ENCODE measurements around the gene CAMK2A. TPM values are rescaled to one million over a fixed set of nuclear protein-coding genes. Genes with fewer than 3 reads are reported as not detected.
A peak's percentile ranks its signal among the peaks of the same experiment; 100 is the strongest.

CAMK2A gene
- total and polyA plus RNA-seq, 2 of the 4 experiments (the other 2 are of a cell fraction), result 0.18 to 0.19 TPM

DNA sequence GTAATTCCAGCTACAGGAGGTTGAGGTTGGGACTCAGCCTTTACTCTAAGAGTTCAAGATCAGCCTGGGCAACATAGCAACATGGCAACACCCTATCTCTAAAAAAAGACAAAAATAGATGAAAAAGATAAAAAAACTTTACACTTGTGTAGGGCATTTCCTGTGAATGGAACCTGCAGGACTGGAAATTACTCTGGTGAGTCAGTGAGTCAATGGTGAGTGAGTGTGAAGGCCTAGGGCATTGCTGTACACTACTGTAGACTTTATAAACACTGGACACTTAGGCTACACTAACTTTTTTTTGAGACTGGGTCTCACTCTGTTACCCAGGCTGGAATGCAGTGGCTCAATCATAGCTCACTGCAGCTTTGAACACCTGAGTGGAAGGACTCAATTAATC is 32.6 kb upstream of the CAMK2A start:
- no peak overlapping the region for H4K91ac ChIP-seq (ENCODE audit: insufficient read depth, low read depth, low read length)
- H3K14ac ChIP-seq (replicated peaks; ENCODE audit: low read depth, low read length), result no peak overlapping the region
- in situ Hi-C loops (cut with MboI; ENCODE audit: low sequenced_read_pairs) (no loop called here), intact Hi-C loops (cut with micrococcal nuclease) (no loop called here), dilution Hi-C loops (cut with HindIII; ENCODE audit: low sequenced_read_pairs, unreplicated experiment) (no loop called here)
- H2BK15ac ChIP-seq (ENCODE audit: low read depth, low read length), result no peak overlapping the region; the same call in 2 of the 3 replicates
- DNase-seq, result peak; percentile 87
- H3K4me3 ChIP-seq (ENCODE audit: insufficient read depth, low read depth, low read length), result no peak overlapping the region
- H2AK5ac ChIP-seq (ENCODE audit: low read depth, low read length), result 0 out of 2 replicates have a peak overlapping the region, but pooled peaks have one; percentile 19
- H3K9ac ChIP-seq (ENCODE audit: low read depth, low read length), result no peak overlapping the region
- peaks cover 28% of the 10 kb centered on the region for H3K4me1 ChIP-seq (ENCODE audit: control insufficient read depth, insufficient read depth, low read length)
- H2BK20ac ChIP-seq (ENCODE audit: low read depth, low read length), result no peak overlapping the region
- H3K27me3 ChIP-seq (ENCODE audit: control insufficient read depth, insufficient read depth, low read length), result no peaks in the 10 kb centered on the region
- no peaks in the 10 kb centered on the region for H4K20me1 ChIP-seq (ENCODE audit: insufficient read depth, low read length)
- no peak overlapping the region for H3K56ac ChIP-seq (ENCODE audit: extremely low read depth, insufficient read depth, low read length)
- H3K4ac ChIP-seq (ENCODE audit: low read depth, low read length), result peak overlapping the region; percentile 50; the same call in 1 of the 2 replicates
- H2AFZ ChIP-seq (replicated peaks; ENCODE audit: low read length, poor library complexity), result no peak overlapping the region
- no peak overlapping the region for H4K8ac ChIP-seq (ENCODE audit: low read depth in 2 of 2, low read length in 2 of 2)
- CTCF ChIA-PET, result interaction anchor here (0.9 kb wide), 2 partner anchors 12 to 15 kb away, joined by 3 to 4 read pairs; no protein-coding TSS in a partner anchor
- TF ChIP-seq MAZ (IDR thresholded peaks at IDR 0.05; ENCODE audit: borderline replicate concordance, low read depth, low read length) (no peak), BHLHE40 (IDR thresholded peaks at IDR 0.05; ENCODE audit: low read depth, low read length) (peak; percentile 35; the same call in 1 of the 2 replicates), MXI1 (IDR thresholded peaks at IDR 0.05; ENCODE audit: borderline replicate concordance, low read depth, low read length) (no peak), RCOR1 (IDR thresholded peaks at IDR 0.05; ENCODE audit: insufficient replicate concordance, low read length) (no peak), FOS (IDR thresholded peaks at IDR 0.05; ENCODE audit: low read depth, low read length) (peak; percentile 71), CHD1 (IDR thresholded peaks at IDR 0.05; ENCODE audit: low read depth, low read length) (no peak), CEBPB (IDR thresholded peaks at IDR 0.05; ENCODE audit: low read depth, low read length) (no peak), CTCF (conservative IDR thresholded peaks at IDR 0.05; ENCODE audit: low read depth, low read length) (no peak)
- TF ChIP-seq, protein P1, sequence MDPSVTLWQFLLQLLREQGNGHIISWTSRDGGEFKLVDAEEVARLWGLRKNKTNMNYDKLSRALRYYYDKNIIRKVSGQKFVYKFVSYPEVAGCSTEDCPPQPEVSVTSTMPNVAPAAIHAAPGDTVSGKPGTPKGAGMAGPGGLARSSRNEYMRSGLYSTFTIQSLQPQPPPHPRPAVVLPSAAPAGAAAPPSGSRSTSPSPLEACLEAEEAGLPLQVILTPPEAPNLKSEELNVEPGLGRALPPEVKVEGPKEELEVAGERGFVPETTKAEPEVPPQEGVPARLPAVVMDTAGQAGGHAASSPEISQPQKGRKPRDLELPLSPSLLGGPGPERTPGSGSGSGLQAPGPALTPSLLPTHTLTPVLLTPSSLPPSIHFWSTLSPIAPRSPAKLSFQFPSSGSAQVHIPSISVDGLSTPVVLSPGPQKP (IDR thresholded peaks at IDR 0.05; ENCODE audit: borderline replicate concordance, low read depth, low read length), result no peak
- no peak overlapping the region for H3K23ac ChIP-seq (ENCODE audit: low read depth, low read length)
- no peak overlapping the region for H2BK5ac ChIP-seq (ENCODE audit: low read depth, low read length, poor library complexity, severe bottlenecking)
- POLR2A ChIA-PET (ENCODE audit: unreplicated experiment), result no interaction called here
- no peak overlapping the region for H2AK9ac ChIP-seq (replicated peaks; ENCODE audit: low read depth, low read length, poor library complexity)
- H2BK120ac ChIP-seq (ENCODE audit: low read depth, low read length), result no peak overlapping the region
- H3K79me1 ChIP-seq (ENCODE audit: low read depth in 1 of 2, low read length in 2 of 2), result peaks cover 0 to 8% of the 10 kb centered on the region in 2 experiments; a peak in 2 of 4 replicates
- no peaks in the 10 kb centered on the region for H3K9me3 ChIP-seq (ENCODE audit: control insufficient read depth, insufficient read depth, low read length)
- H3K9me1 ChIP-seq (ENCODE audit: insufficient read depth, low read length), result peaks cover 34% of the 10 kb centered on the region
- peak; percentile 46 for ATAC-seq (ENCODE audit: low read depth)
- no peaks in the 10 kb centered on the region for H3K36me3 ChIP-seq (ENCODE audit: control insufficient read depth, insufficient read depth, low read length)
- no peak overlapping the region for H3K4me2 ChIP-seq (ENCODE audit: low read depth, low read length)
- H4K5ac ChIP-seq (ENCODE audit: low read depth, low read length), result no peak overlapping the region
- no TSS peak for BruUV-seq (replicated peaks)
- no peak overlapping the region for H3K27ac ChIP-seq (ENCODE audit: insufficient read depth, low read length)
- H3K18ac ChIP-seq (ENCODE audit: low read depth, low read length), result no peak overlapping the region

Data from IMR-90 (cell line).